HepG2 (cell line): ENCODE measurements around the gene KRTAP1-3. TPM values are rescaled to one million over a fixed set of nuclear protein-coding genes. Genes with fewer than 3 reads are reported as not detected.

Experiments
- ATAC-seq: fragments of 200-7000 bp; cut with Tn5 transposase; 3 replicates; pipeline ENCODE4 v1.9.1; 2020; ENCODE audit warnings: mild to moderate bottlenecking, moderate library complexity
- BruUV-seq: library from RNA; stranded (reverse); fragments of 400-500 nt; replicated peaks from 2 replicates; lab custom pipeline; 2021; lab: Mats Ljungman, UMichigan
- CTCF ChIA-PET: fragments of 300-600 bp; formaldehyde crosslinking; extraction: SDS; loops from one replicate; lab custom pipeline; 2021; ENCODE audit warnings: low total read pairs, inconsistent platforms, low intra/inter-chr PET ratio; lab: Yijun Ruan, JAX
- POLR2A ChIA-PET: fragments of 350-600 bp; sonication (Branson Sonifier 250); formaldehyde crosslinking; loops from one replicate; lab custom pipeline; 2020; ENCODE audit warnings: antibody characterized with exemption, inconsistent platforms; lab: Yijun Ruan, JAX
- DNase-seq: peaks from one replicate; pipeline ENCODE4 v3.0.0-alpha.2; 2015; ENCODE audit warnings: low spot score
- FAIRE-seq: peaks from 3 replicates; lab custom pipeline; 2011; peaks lifted over from hg19 to GRCh38; lab: Jason Lieb, UNC
- H2AFZ ChIP-seq: one replicate; pipeline ENCODE4 v1.6.1; 2011; ENCODE audit warnings: low read length, inconsistent platforms
- H3K27ac ChIP-seq: fragments of 300-600 bp; 3 replicates; pipeline ENCODE4 v1.8.0; 2011; ENCODE audit warnings: mixed run types, mild to moderate bottlenecking, mixed read lengths, low read length, inconsistent platforms; ENCODE audit not compliant: insufficient read depth; ENCODE audit errors: extremely low read length
- H3K27me3 ChIP-seq, 2 experiments: fragments of 200-600 bp in 1 of 2; 2 replicates in 1 of 2; 3 replicates in 1 of 2; pipeline versions ENCODE4 v1.6.0 to v1.8.0; 2011; ENCODE audit warnings: low read length in 2 of 2, mild to moderate bottlenecking in 2 of 2, moderate library complexity in 2 of 2, inconsistent platforms in 1 of 2; ENCODE audit not compliant: insufficient read depth in 2 of 2, control insufficient read depth in 1 of 2
- H3K36me3 ChIP-seq, 2 experiments: fragments of 200-600 bp in 1 of 2; replicated peaks in 1 of 2; 2 replicates in 1 of 2; 3 replicates in 1 of 2; pipeline versions ENCODE4 v1.5.1 to v1.8.0; 2011; ENCODE audit warnings: low read length in 2 of 2, inconsistent platforms in 1 of 2; ENCODE audit not compliant: insufficient read depth in 2 of 2, control insufficient read depth in 1 of 2
- H3K4me1 ChIP-seq: 2 replicates; pipeline ENCODE4 v1.5.1; 2012; ENCODE audit warnings: low read length, inconsistent platforms; ENCODE audit not compliant: insufficient read depth
- H3K4me2 ChIP-seq: 2 replicates; pipeline ENCODE4 v1.6.0; 2011; ENCODE audit warnings: low read depth, low read length, inconsistent platforms
- H3K4me3 ChIP-seq, 3 experiments: fragments of 200-600 bp in 1 of 3; sonication (generic), shearing (Covaris generic) in 1 of 3; replicated peaks in 1 of 3; 2 replicates each; pipeline ENCODE4 v1.5.1; 2011 to 2016; ENCODE audit warnings: low read length in 3 of 3, inconsistent platforms in 2 of 3, low read depth in 2 of 3, mild to moderate bottlenecking in 2 of 3, control low read depth in 1 of 3, mixed read lengths in 1 of 3; ENCODE audit not compliant: insufficient read depth in 1 of 3
- H3K79me2 ChIP-seq: one replicate; pipeline ENCODE4 v1.6.1; 2011; ENCODE audit warnings: low read length, inconsistent platforms; ENCODE audit not compliant: insufficient read depth
- H3K9ac ChIP-seq: 2 replicates; pipeline ENCODE4 v1.6.0; 2011; ENCODE audit warnings: mild to moderate bottlenecking, low read depth, low read length, inconsistent platforms; ENCODE audit not compliant: insufficient read depth
- H3K9me3 ChIP-seq: 2 replicates; pipeline ENCODE4 v1.5.1; 2012; ENCODE audit warnings: mild to moderate bottlenecking, low read length
- H4K20me1 ChIP-seq: 2 replicates; pipeline ENCODE4 v1.6.0; 2011; ENCODE audit warnings: inconsistent platforms, mild to moderate bottlenecking, low read length, moderate library complexity; ENCODE audit not compliant: insufficient read depth
- CENPBD1 ChIP-seq: sonication (generic); formaldehyde crosslinking; IDR thresholded peaks from 2 replicates; pipeline ENCODE4 v1.8.0; 2022; ENCODE audit warnings: missing genetic modification reagents, low read depth, mild to moderate bottlenecking, borderline replicate concordance
- CENPX ChIP-seq: sonication (generic); formaldehyde crosslinking; IDR thresholded peaks from 2 replicates; pipeline ENCODE4 v1.9.0; 2021; ENCODE audit warnings: mild to moderate bottlenecking, missing genetic modification reagents, moderate library complexity
- GPN1 ChIP-seq: sonication (generic); formaldehyde crosslinking; IDR thresholded peaks from 2 replicates; pipeline ENCODE4 v1.5.1; 2020; ENCODE audit warnings: missing genetic modification reagents, borderline replicate concordance
- HNRNPL ChIP-seq: fragments of 200-400 bp; formaldehyde crosslinking; IDR thresholded peaks from 2 replicates; pipeline ENCODE4 v1.6.1; 2017; ENCODE audit warnings: mild to moderate bottlenecking, low read depth, low read length
- HNRNPLL ChIP-seq: fragments of 200-400 bp; formaldehyde crosslinking; IDR thresholded peaks from 2 replicates; pipeline ENCODE4 v1.6.1; 2017; ENCODE audit warnings: mild to moderate bottlenecking, low read depth, low read length; ENCODE audit not compliant: poor library complexity, severe bottlenecking
- HOXA9 ChIP-seq: sonication (generic); formaldehyde crosslinking; IDR thresholded peaks from 2 replicates; pipeline ENCODE4 v1.8.1; 2022; ENCODE audit warnings: missing genetic modification reagents, mild to moderate bottlenecking, moderate library complexity, borderline replicate concordance
- JDP2 ChIP-seq: sonication (generic); formaldehyde crosslinking; IDR thresholded peaks from 2 replicates; pipeline ENCODE4 v1.8.1; 2022; ENCODE audit warnings: missing genetic modification reagents, borderline replicate concordance
- MIER3 ChIP-seq: IDR thresholded peaks from 2 replicates; pipeline ENCODE4 v1.6.1; 2016; ENCODE audit warnings: missing compliant biosample characterization, borderline replicate concordance
- MXD4 ChIP-seq: IDR thresholded peaks from 2 replicates; pipeline ENCODE4 v1.6.1; 2016; ENCODE audit warnings: mild to moderate bottlenecking, missing biosample characterization, missing genetic modification reagents
- PLRG1 ChIP-seq: fragments of 450-650 bp; conservative IDR thresholded peaks from 2 replicates; pipeline ENCODE4 v1.6.1; 2016
- RBM22 ChIP-seq: fragments of 200-400 bp; formaldehyde crosslinking; optimal IDR thresholded peaks from 2 replicates; pipeline ENCODE3; 2017; ENCODE audit warnings: mild to moderate bottlenecking, low read length, moderate library complexity
- SMARCC2 ChIP-seq: fragments of 450-650 bp; IDR thresholded peaks from 2 replicates; pipeline ENCODE4 v1.6.1; 2017; ENCODE audit warnings: antibody characterized with exemption, mild to moderate bottlenecking
- ZIK1 ChIP-seq: sonication (generic); formaldehyde crosslinking; IDR thresholded peaks from 2 replicates; pipeline ENCODE4 v1.5.0; 2020; ENCODE audit warnings: mild to moderate bottlenecking, low read depth, missing genetic modification reagents, borderline replicate concordance
- ZNF121 ChIP-seq: sonication (generic); formaldehyde crosslinking; IDR thresholded peaks from 2 replicates; pipeline ENCODE4 v1.5.0; 2020; ENCODE audit warnings: mild to moderate bottlenecking, missing genetic modification reagents
- ZNF34 ChIP-seq: sonication (generic); formaldehyde crosslinking; IDR thresholded peaks from 2 replicates; pipeline ENCODE4 v1.4.0; 2020; ENCODE audit warnings: mild to moderate bottlenecking, missing genetic modification reagents, borderline replicate concordance
- ZNF460 ChIP-seq: sonication (generic); formaldehyde crosslinking; IDR thresholded peaks from 2 replicates; pipeline ENCODE4 v1.5.1; 2020; ENCODE audit warnings: missing genetic modification reagents, mild to moderate bottlenecking, borderline replicate concordance
- ZNF75D ChIP-seq: sonication (generic); formaldehyde crosslinking; IDR thresholded peaks from 2 replicates; pipeline ENCODE4 v1.8.1; 2023; ENCODE audit warnings: missing genetic modification reagents, mild to moderate bottlenecking, borderline replicate concordance
- WGBS: methylation state at CpG from one replicate; pipeline ENCODE4 v1.1.6; 2017; ENCODE audit warnings: low lambda C conversion rate; 5-methylcytosine and 5-hydroxymethylcytosine counted together
- in situ Hi-C: cut with HindIII; loops from 2 replicates; pipeline ENCODE4 v1.10.0; 2017; ENCODE audit warnings: low pct_unique_long_range_greater_than_20kb; ENCODE audit not compliant: extremely low pct_ligation_motif_present
- intact Hi-C: fragments of 100-400 bp; cut with micrococcal nuclease; formaldehyde crosslinking; loops from one replicate; pipeline ENCODE4 v1.10.0; 2022; ENCODE audit not compliant: unreplicated experiment
- polyA plus RNA-seq, 8 experiments: library from polyadenylated mRNA; depleted of rRNA in 3 of 8; stranded (reverse) in 7 of 8; unstranded in 1 of 8; fragments of >200 nt; fragmentation: Illumina TruSeq in 4 of 8; extraction: Trizol in 4 of 8; gene quantifications; 2 replicates each; pipeline versions ENCODE4 v1.2.1 to v1.2.3, GENCODE V29; 2011 to 2016; ENCODE audit warnings: low read depth in 4 of 8, missing spikeins in 1 of 8, mixed read lengths in 1 of 8; ENCODE audit not compliant: insufficient read depth in 1 of 8
- total RNA-seq, 5 experiments: library from RNA; depleted of rRNA; stranded (reverse); fragments of >200 nt; fragmentation: Illumina TruSeq; extraction: Trizol; gene quantifications; 2 replicates each; pipeline ENCODE4 v1.2.3, GENCODE V29; 2016; ENCODE audit warnings: low read depth in 1 of 5
- TF ChIP-seq, protein P1 (sequence below): sonication (generic); formaldehyde crosslinking; IDR thresholded peaks from 2 replicates; pipeline ENCODE4 v1.8.0; 2022; ENCODE audit warnings: mild to moderate bottlenecking, missing genetic modification reagents, moderate library complexity

The KRTAP1-3 gene
- total and polyA plus RNA-seq, 2 of the 13 experiments (the other 11 are each of a cell fraction or from before 2014, with no cell fraction given), result not detected

DNA sequence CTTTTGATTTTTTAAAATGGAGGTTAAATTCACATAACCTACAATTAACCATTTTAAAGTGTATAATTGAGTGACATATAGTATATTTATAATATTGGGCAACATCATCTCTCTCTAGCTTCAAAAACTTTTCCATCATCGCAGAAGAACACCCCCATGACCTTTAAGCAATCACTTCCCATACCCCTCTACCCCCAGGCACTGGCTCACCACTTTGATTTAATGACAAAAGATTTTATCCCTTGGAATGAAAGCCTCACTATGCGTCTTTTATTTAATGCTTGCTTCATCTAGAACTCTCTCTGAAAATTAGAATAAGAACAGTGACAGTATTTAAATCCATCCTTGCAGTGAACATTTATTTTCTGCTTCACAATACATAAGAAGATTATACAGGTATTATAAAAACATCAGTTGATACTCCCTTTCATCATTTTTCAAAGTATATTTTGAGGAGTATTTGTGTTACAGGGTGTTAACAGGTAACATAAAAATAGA lies 3.2 kb upstream of the KRTAP1-3 start:
- DNase-seq (no peak), ATAC-seq (no peak), FAIRE-seq (no peak)
- Histone ChIP-seq H3K4me2 (no peak overlapping the region), H3K79me2 (no peaks in the 10 kb centered on the region), H2AFZ (no peak overlapping the region), H3K9ac (no peak overlapping the region), H3K27ac (no peak overlapping the region), H3K4me3 (no peak overlapping the region), H3K4me1 (no peaks in the 10 kb centered on the region), H3K27me3 (no peaks in the 10 kb centered on the region), H3K9me3 (peaks cover 3% of the 10 kb centered on the region), H3K36me3 (no peaks in the 10 kb centered on the region), H4K20me1 (no peaks in the 10 kb centered on the region)
- intact Hi-C loops (no loop called here), in situ Hi-C loops (no loop called here)
- POLR2A ChIA-PET, result no interaction called here
- CTCF ChIA-PET, result no interaction called here
- BruUV-seq, result no TSS peak
- TF ChIP-seq RBM22, result no peak
- no peak for TF ChIP-seq CENPBD1 (CRISPR knock-in tag)
- no peak for TF ChIP-seq HOXA9
- TF ChIP-seq HNRNPLL, result no peak
- TF ChIP-seq ZNF460, result no peak
- no peak for TF ChIP-seq MXD4 (CRISPR knock-in tag)
- TF ChIP-seq HNRNPL, result no peak
- TF ChIP-seq CENPX (CRISPR knock-in tag), result no peak
- no peak for TF ChIP-seq SMARCC2
- no peak for TF ChIP-seq GPN1 (CRISPR knock-in tag)
- no peak for TF ChIP-seq ZNF121 (CRISPR knock-in tag)
- TF ChIP-seq MIER3, result no peak
- TF ChIP-seq, protein P1, sequence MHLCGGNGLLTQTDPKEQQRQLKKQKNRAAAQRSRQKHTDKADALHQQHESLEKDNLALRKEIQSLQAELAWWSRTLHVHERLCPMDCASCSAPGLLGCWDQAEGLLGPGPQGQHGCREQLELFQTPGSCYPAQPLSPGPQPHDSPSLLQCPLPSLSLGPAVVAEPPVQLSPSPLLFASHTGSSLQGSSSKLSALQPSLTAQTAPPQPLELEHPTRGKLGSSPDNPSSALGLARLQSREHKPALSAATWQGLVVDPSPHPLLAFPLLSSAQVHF (CRISPR knock-in tag), result no peak
- TF ChIP-seq JDP2, result no peak
- no peak for TF ChIP-seq ZIK1
- TF ChIP-seq ZNF34 (CRISPR knock-in tag), result no peak
- no peak for TF ChIP-seq PLRG1
- no peak for TF ChIP-seq ZNF75D (CRISPR knock-in tag)
- 65% methylated on average over 2 of the region's 2 CpGs for WGBS
